GM23248 (cell line): ENCODE results near the gene TET2. TPM values are rescaled to one million over a fixed set of nuclear protein-coding genes. Genes with fewer than 3 reads are reported as not detected.

Source experiments
- DNase-seq: peaks from one replicate; pipeline ENCODE4 v3.0.0-alpha.2; 2015
- H2AFZ ChIP-seq: fragments of 200-600 bp; sonication (generic); 2 replicates; pipeline ENCODE4 v1.6.1; 2016; ENCODE audit warnings: antibody characterized with exemption
- H3F3A ChIP-seq: fragments of 200-600 bp; sonication (generic); 2 replicates; pipeline ENCODE4 v1.6.1; 2016; ENCODE audit warnings: mild to moderate bottlenecking, antibody characterized with exemption, mixed run types; ENCODE audit not compliant: insufficient read depth
- H3K27ac ChIP-seq: fragments of 200-600 bp; sonication (generic); 2 replicates; pipeline ENCODE4 v1.5.1; 2016; ENCODE audit warnings: mild to moderate bottlenecking
- H3K27me3 ChIP-seq: fragments of 200-600 bp; sonication (generic); replicated peaks from 2 replicates; pipeline ENCODE4 v1.6.1; 2016; ENCODE audit warnings: mild to moderate bottlenecking; ENCODE audit not compliant: insufficient read depth
- H3K36me3 ChIP-seq: fragments of 200-600 bp; sonication (generic); 2 replicates; pipeline ENCODE4 v1.6.1; 2016; ENCODE audit warnings: low read depth, mild to moderate bottlenecking
- H3K4me1 ChIP-seq: fragments of 200-600 bp; sonication (generic); 2 replicates; pipeline ENCODE4 v1.6.1; 2016; ENCODE audit warnings: mild to moderate bottlenecking; ENCODE audit not compliant: insufficient read depth
- H3K4me2 ChIP-seq: fragments of 200-600 bp; sonication (generic); one replicate; pipeline ENCODE4 v1.6.1; 2016; ENCODE audit warnings: mild to moderate bottlenecking; ENCODE audit not compliant: unreplicated experiment
- H3K4me3 ChIP-seq: fragments of 200-600 bp; sonication (generic); 2 replicates; pipeline ENCODE4 v1.5.1; 2016; ENCODE audit warnings: mild to moderate bottlenecking
- H3K79me2 ChIP-seq: fragments of 200-600 bp; sonication (generic); 2 replicates; pipeline ENCODE4 v1.6.1; 2016; ENCODE audit warnings: mild to moderate bottlenecking; ENCODE audit not compliant: insufficient read depth
- H3K9ac ChIP-seq: fragments of 200-600 bp; sonication (generic); 2 replicates; pipeline ENCODE4 v1.6.1; 2016; ENCODE audit warnings: mild to moderate bottlenecking
- H3K9me2 ChIP-seq: fragments of 200-600 bp; sonication (generic); 2 replicates; pipeline ENCODE4 v1.6.1; 2016; ENCODE audit warnings: mixed run types, mild to moderate bottlenecking, moderate library complexity; ENCODE audit not compliant: insufficient read depth
- H3K9me3 ChIP-seq: fragments of 200-600 bp; sonication (generic); one replicate; pipeline ENCODE4 v1.6.1; 2017; ENCODE audit warnings: low read depth
- H4K20me1 ChIP-seq: fragments of 200-600 bp; sonication (generic); 2 replicates; pipeline ENCODE4 v1.6.0; 2016; ENCODE audit not compliant: insufficient read depth
- EZH2 ChIP-seq: fragments of 200-600 bp; sonication (generic); IDR thresholded peaks from 2 replicates; pipeline ENCODE4 v1.6.1; 2018; ENCODE audit warnings: antibody characterized with exemption, mild to moderate bottlenecking; ENCODE audit not compliant: insufficient read depth, poor library complexity, severe bottlenecking
- EZH2phosphoT487 ChIP-seq: fragments of 200-600 bp; sonication (generic); IDR thresholded peaks from 2 replicates; pipeline ENCODE4 v1.6.1; 2018; ENCODE audit warnings: antibody characterized with exemption, moderate library complexity, mild to moderate bottlenecking, low read depth; ENCODE audit not compliant: insufficient read depth
- WGBS, 2 experiments: methylation state at CpG; one replicate each; pipeline ENCODE4 v1.1.6; 2015 to 2017; ENCODE audit warnings: low lambda C conversion rate in 2 of 2, low coverage in 1 of 2; ENCODE audit errors: missing lambda C conversion rate in 2 of 2; 5-methylcytosine and 5-hydroxymethylcytosine counted together
- in situ Hi-C: fragments of 300-500 bp; cut with MboI; formaldehyde crosslinking; loops from 2 replicates; pipeline ENCODE4 v1.15.0; 2020
- polyA plus RNA-seq: library from polyadenylated mRNA; unstranded; fragments of >200 nt; fragmentation: Nextera tagmentation; extraction: Ambion mirVana; gene quantifications from 2 replicates; pipeline ENCODE4 v1.2.1, GENCODE V29; 2016
- total RNA-seq: library from RNA; depleted of rRNA; stranded (reverse); fragments of >200 nt; shearing (Covaris generic); gene quantifications from 2 replicates; pipeline ENCODE4 v1.2.3, GENCODE V29; 2014

TET2 gene
- total and polyA plus RNA-seq, 2 experiments from 2014 or later, result 5.6 to 5.7 TPM

- DNase-seq, result no peak
- Histone ChIP-seq H3K9me3 (no peaks in the 10 kb centered on the region), H3F3A (no peaks in the 10 kb centered on the region), H3K79me2 (no peaks in the 10 kb centered on the region), H3K9ac (no peak overlapping the region), H3K36me3 (peaks cover 13% of the 10 kb centered on the region; the same call in 1 of the 2 replicates), H3K4me2 (no peak overlapping the region), H4K20me1 (no peaks in the 10 kb centered on the region), H3K4me1 (no peaks in the 10 kb centered on the region), H3K4me3 (no peak overlapping the region), H3K27me3 (no peaks in the 10 kb centered on the region), H3K27ac (no peak overlapping the region), H2AFZ (no peak overlapping the region), H3K9me2 (no peaks in the 10 kb centered on the region)
- TF ChIP-seq EZH2 (no peak), EZH2phosphoT487 (no peak)
- 98% methylated on average over 5 of the region's 5 CpGs for WGBS, 2 experiments
- in situ Hi-C loops, result no loop called here
These were observed 93.4 kb downstream of the TET2 start for GRCh38 chr4:105240037-105240436.

- Histone ChIP-seq H3K4me1 (peaks cover 9% of the 10 kb centered on the region), H3K27ac (no peak overlapping the region), H3K4me2 (no peak overlapping the region), H3K36me3 (peaks cover 13% of the 10 kb centered on the region; the same call in 1 of the 2 replicates), H3K79me2 (no peaks in the 10 kb centered on the region), H3K27me3 (no peaks in the 10 kb centered on the region), H3K4me3 (no peak overlapping the region), H3K9ac (no peak overlapping the region), H4K20me1 (no peaks in the 10 kb centered on the region), H3K9me2 (no peaks in the 10 kb centered on the region), H2AFZ (no peak overlapping the region), H3F3A (peaks cover 5% of the 10 kb centered on the region; the same call in 1 of the 2 replicates), H3K9me3 (no peaks in the 10 kb centered on the region)
- 74 to 75% methylated on average over 4 of the region's 4 CpGs for WGBS, 2 experiments
- in situ Hi-C loops, result no loop called here
- TF ChIP-seq EZH2, result no peak
- TF ChIP-seq EZH2phosphoT487, result no peak
- no peak for DNase-seq
These were observed 94.8 kb downstream of the TET2 start for GRCh38 chr4:105241451-105241850.

DNA sequence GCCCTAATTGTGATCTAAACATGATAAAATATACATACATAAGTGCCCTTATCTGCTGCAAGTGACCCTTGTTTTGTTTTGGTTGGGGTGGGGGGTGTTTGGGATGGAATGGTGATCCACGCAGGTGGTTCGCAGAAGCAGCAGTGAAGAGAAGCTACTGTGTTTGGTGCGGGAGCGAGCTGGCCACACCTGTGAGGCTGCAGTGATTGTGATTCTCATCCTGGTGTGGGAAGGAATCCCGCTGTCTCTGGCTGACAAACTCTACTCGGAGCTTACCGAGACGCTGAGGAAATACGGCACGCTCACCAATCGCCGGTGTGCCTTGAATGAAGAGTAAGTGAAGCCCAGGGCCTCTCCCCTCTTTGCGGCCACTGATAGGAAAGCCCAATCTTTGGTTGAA is 96.8 kb downstream of the TET2 start:
- Histone ChIP-seq H3K4me1 (peaks cover 16% of the 10 kb centered on the region), H3K27ac (no peak overlapping the region), H3K79me2 (no peaks in the 10 kb centered on the region), H3K9ac (no peak overlapping the region), H2AFZ (no peak overlapping the region), H3K9me2 (no peaks in the 10 kb centered on the region), H3F3A (peaks cover 5% of the 10 kb centered on the region; the same call in 1 of the 2 replicates), H3K4me3 (no peak overlapping the region), H4K20me1 (no peaks in the 10 kb centered on the region), H3K4me2 (no peak overlapping the region), H3K36me3 (0 out of 2 replicates have a peak, but pooled peaks cover 12% of the 10 kb centered on the region), H3K27me3 (no peaks in the 10 kb centered on the region), H3K9me3 (no peaks in the 10 kb centered on the region)
- WGBS, 2 experiments, result 97 to 98% methylated on average over 13 of the region's 13 CpGs
- no peak for DNase-seq
- no peak for TF ChIP-seq EZH2
- no peak for TF ChIP-seq EZH2phosphoT487
- in situ Hi-C loops, result no loop called here

- Histone ChIP-seq H3K27ac (peak overlapping the region; percentile 10; the same call in 1 of the 2 replicates), H3K27me3 (no peaks in the 10 kb centered on the region), H3K4me3 (no peak overlapping the region), H3K4me1 (peaks cover 16% of the 10 kb centered on the region), H3K79me2 (no peaks in the 10 kb centered on the region), H3K4me2 (peak overlapping the region; percentile 24), H3K9me3 (no peaks in the 10 kb centered on the region), H3K36me3 (0 out of 2 replicates have a peak, but pooled peaks cover 8% of the 10 kb centered on the region), H3F3A (peaks cover 5% of the 10 kb centered on the region; the same call in 1 of the 2 replicates), H4K20me1 (no peaks in the 10 kb centered on the region), H2AFZ (no peak overlapping the region), H3K9me2 (no peaks in the 10 kb centered on the region), H3K9ac (no peak overlapping the region)
- DNase-seq, result peak; percentile 81
- TF ChIP-seq EZH2 (no peak), EZH2phosphoT487 (no peak)
- in situ Hi-C loops, result no loop called here
- WGBS, 2 experiments, result 47 to 52% methylated on average over 1 of the region's 1 CpG
These were observed 100.0 kb downstream of the TET2 start for GRCh38 chr4:105246712-105247111.
